ENCODE measurements around the gene COL4A2. TPM values are rescaled to one million over a fixed set of nuclear protein-coding genes. Genes with fewer than 3 reads are reported as not detected.

Gene COL4A2
- total RNA-seq, 2 experiments from 2014 or later: not detected

GRCh38 chr13:110518571-110518970 is 211.5 kb downstream of the COL4A2 start:
- ChIA-PET POLR2A (no interaction called here), CTCF (no interaction called here)
- no peaks in the 10 kb centered on the region for H3K27me3 Mint-ChIP-seq
- no peak overlapping the region for H3K27ac Mint-ChIP-seq
- H3K4me3 Mint-ChIP-seq: no peak overlapping the region
- no peak for DNase-seq
- H3K4me1 Mint-ChIP-seq: peaks cover 50% of the 10 kb centered on the region
- peaks cover 10% of the 10 kb centered on the region for H3K36me3 Mint-ChIP-seq (ENCODE audit: low read depth)
- peaks cover 8% of the 10 kb centered on the region for H3K9me3 Mint-ChIP-seq

- H3K27me3 Mint-ChIP-seq: no peaks in the 10 kb centered on the region
- POLR2A ChIA-PET: no interaction called here
- H3K9me3 Mint-ChIP-seq: peaks cover 6% of the 10 kb centered on the region
- CTCF ChIA-PET: interaction anchor here (0.5 kb wide), 1 partner anchor 189 kb away, joined by 3 read pairs; no protein-coding TSS in a partner anchor
- no peak for DNase-seq
- no peak overlapping the region for H3K4me3 Mint-ChIP-seq
- H3K36me3 Mint-ChIP-seq (ENCODE audit: low read depth): peaks cover 14% of the 10 kb centered on the region
- H3K27ac Mint-ChIP-seq: no peak overlapping the region
- peaks cover 51% of the 10 kb centered on the region for H3K4me1 Mint-ChIP-seq
Measured at GRCh38 chr13:110519046-110519445, 212.0 kb downstream of the COL4A2 start.

- H3K27me3 Mint-ChIP-seq: no peaks in the 10 kb centered on the region
- H3K4me3 Mint-ChIP-seq: no peak overlapping the region
- POLR2A ChIA-PET: no interaction called here
- no peak overlapping the region for H3K27ac Mint-ChIP-seq
- CTCF ChIA-PET: interaction anchor here (0.5 kb wide), 1 partner anchor 188 kb away, joined by 3 read pairs; no protein-coding TSS in a partner anchor
- H3K4me1 Mint-ChIP-seq: peaks cover 51% of the 10 kb centered on the region
- peaks cover 5% of the 10 kb centered on the region for H3K9me3 Mint-ChIP-seq
- DNase-seq: no peak
- peaks cover 14% of the 10 kb centered on the region for H3K36me3 Mint-ChIP-seq (ENCODE audit: low read depth)
Measured at GRCh38 chr13:110519506-110519905, 212.4 kb downstream of the COL4A2 start.

- H3K4me3 Mint-ChIP-seq: no peak overlapping the region
- H3K4me1 Mint-ChIP-seq: peaks cover 51% of the 10 kb centered on the region
- H3K27ac Mint-ChIP-seq: no peak overlapping the region
- no peaks in the 10 kb centered on the region for H3K27me3 Mint-ChIP-seq
- peaks cover 9% of the 10 kb centered on the region for H3K36me3 Mint-ChIP-seq (ENCODE audit: low read depth)
- DNase-seq: no peak
- H3K9me3 Mint-ChIP-seq: no peaks in the 10 kb centered on the region
- ChIA-PET CTCF (no interaction called here), POLR2A (interaction anchor here (0.9 kb wide), 1 partner anchor 15 kb away, joined by 3 read pairs; no protein-coding TSS in a partner anchor)
Measured at GRCh38 chr13:110520431-110521295, 213.6 kb downstream of the COL4A2 start.

GRCh38 chr13:110521296-110521680 is 214.2 kb downstream of the COL4A2 start:
- no peak overlapping the region for H3K4me3 Mint-ChIP-seq
- no peak for DNase-seq
- ChIA-PET POLR2A (interaction anchor here (0.9 kb wide), 1 partner anchor 14 kb away, joined by 3 read pairs; no protein-coding TSS in a partner anchor), CTCF (interaction anchor here (1.4 kb wide), 1 partner anchor 65 kb away, joined by 3 read pairs; no protein-coding TSS in a partner anchor)
- H3K27me3 Mint-ChIP-seq: no peaks in the 10 kb centered on the region
- no peak overlapping the region for H3K27ac Mint-ChIP-seq
- no peaks in the 10 kb centered on the region for H3K9me3 Mint-ChIP-seq
- H3K36me3 Mint-ChIP-seq (ENCODE audit: low read depth): peaks cover 9% of the 10 kb centered on the region
- H3K4me1 Mint-ChIP-seq: peaks cover 51% of the 10 kb centered on the region

- no peaks in the 10 kb centered on the region for H3K27me3 Mint-ChIP-seq
- DNase-seq: no peak
Measured at GRCh38 chr13:110521946-110522345, 214.9 kb downstream of the COL4A2 start.

GRCh38 chr13:110522721-110523120 is 215.6 kb downstream of the COL4A2 start:
- DNase-seq: no peak
- POLR2A ChIA-PET: no interaction called here
- H3K4me1 Mint-ChIP-seq: peaks cover 46% of the 10 kb centered on the region
- peaks cover 9% of the 10 kb centered on the region for H3K36me3 Mint-ChIP-seq (ENCODE audit: low read depth)
- no peaks in the 10 kb centered on the region for H3K9me3 Mint-ChIP-seq
- CTCF ChIA-PET: interaction anchor here (1.4 kb wide), 1 partner anchor 67 kb away, joined by 3 read pairs; no protein-coding TSS in a partner anchor
- no peaks in the 10 kb centered on the region for H3K27me3 Mint-ChIP-seq
- no peak overlapping the region for H3K4me3 Mint-ChIP-seq
- no peak overlapping the region for H3K27ac Mint-ChIP-seq

More at GRCh38 chr13:110521946-110522345, 214.9 kb downstream of the COL4A2 start:
- peaks cover 51% of the 10 kb centered on the region for H3K4me1 Mint-ChIP-seq
- peaks cover 9% of the 10 kb centered on the region for H3K36me3 Mint-ChIP-seq (ENCODE audit: low read depth)
- POLR2A ChIA-PET: no interaction called here
- CTCF ChIA-PET: interaction anchor here (1.4 kb wide), 1 partner anchor 66 kb away, joined by 3 read pairs; no protein-coding TSS in a partner anchor
- H3K9me3 Mint-ChIP-seq: no peaks in the 10 kb centered on the region
- no peak overlapping the region for H3K4me3 Mint-ChIP-seq
- no peak overlapping the region for H3K27ac Mint-ChIP-seq

- no peak overlapping the region for H3K4me3 Mint-ChIP-seq
- no peak for DNase-seq
- CTCF ChIA-PET: no interaction called here
- peaks cover 9% of the 10 kb centered on the region for H3K36me3 Mint-ChIP-seq (ENCODE audit: low read depth)
- H3K9me3 Mint-ChIP-seq: no peaks in the 10 kb centered on the region
- POLR2A ChIA-PET: no interaction called here
- H3K4me1 Mint-ChIP-seq: peaks cover 46% of the 10 kb centered on the region
- no peaks in the 10 kb centered on the region for H3K27me3 Mint-ChIP-seq
- no peak overlapping the region for H3K27ac Mint-ChIP-seq
Measured at GRCh38 chr13:110523180-110523579, 216.1 kb downstream of the COL4A2 start.

- Mint-ChIP-seq H3K9me3 (no peaks in the 10 kb centered on the region), H3K4me3 (no peak overlapping the region), H3K27me3 (no peaks in the 10 kb centered on the region), H3K4me1 (peaks cover 46% of the 10 kb centered on the region), H3K27ac (peak overlapping the region; percentile 36), H3K36me3 (ENCODE audit: low read depth) (peaks cover 9% of the 10 kb centered on the region)
- no peak for DNase-seq
- POLR2A ChIA-PET: no interaction called here
- CTCF ChIA-PET: interaction anchor here (1.2 kb wide), 1 partner anchor 68 kb away, joined by 3 read pairs; no protein-coding TSS in a partner anchor
Measured at GRCh38 chr13:110523838-110524540, 216.9 kb downstream of the COL4A2 start.

GRCh38 chr13:110524541-110525257 is 217.6 kb downstream of the COL4A2 start:
- H3K4me3 Mint-ChIP-seq: no peak overlapping the region
- no peaks in the 10 kb centered on the region for H3K27me3 Mint-ChIP-seq
- CTCF ChIA-PET: interaction anchor here (1.2 kb wide), 1 partner anchor 69 kb away, joined by 3 read pairs; no protein-coding TSS in a partner anchor
- peak; percentile 56 for DNase-seq
- no peaks in the 10 kb centered on the region for H3K9me3 Mint-ChIP-seq
- POLR2A ChIA-PET: no interaction called here
- H3K36me3 Mint-ChIP-seq (ENCODE audit: low read depth): peaks cover 9% of the 10 kb centered on the region
- H3K27ac Mint-ChIP-seq: peak overlapping the region; percentile 42
- H3K4me1 Mint-ChIP-seq: peaks cover 46% of the 10 kb centered on the region

GRCh38 chr13:110525328-110526319 is 218.5 kb downstream of the COL4A2 start:
- POLR2A ChIA-PET: interaction anchor here (0.8 kb wide), 1 partner anchor 9 kb away, joined by 3 read pairs; no protein-coding TSS in a partner anchor
- CTCF ChIA-PET: interaction anchor here (1.2 to 1.3 kb wide), 2 partner anchors 10 to 70 kb away, joined by 4 to 6 read pairs; no protein-coding TSS in a partner anchor
- H3K4me3 Mint-ChIP-seq: no peak overlapping the region

GRCh38 chr13:110528371-110528770 is 221.3 kb downstream of the COL4A2 start:
- Mint-ChIP-seq H3K27me3 (no peaks in the 10 kb centered on the region), H3K4me1 (peaks cover 31% of the 10 kb centered on the region), H3K36me3 (ENCODE audit: low read depth) (peaks cover 6% of the 10 kb centered on the region), H3K9me3 (no peaks in the 10 kb centered on the region), H3K4me3 (no peak overlapping the region), H3K27ac (no peak overlapping the region)
- ChIA-PET CTCF (interaction anchor here (0.7 to 1.4 kb wide), 2 partner anchors 10 to 72 kb away, joined by 3 to 4 read pairs; no protein-coding TSS in a partner anchor), POLR2A (no interaction called here)
- no peak for DNase-seq

More at GRCh38 chr13:110525328-110526319, 218.5 kb downstream of the COL4A2 start:
- no peak for DNase-seq
- no peak overlapping the region for H3K27ac Mint-ChIP-seq
- no peaks in the 10 kb centered on the region for H3K9me3 Mint-ChIP-seq
- H3K4me1 Mint-ChIP-seq: peaks cover 42% of the 10 kb centered on the region
- no peaks in the 10 kb centered on the region for H3K27me3 Mint-ChIP-seq
- peaks cover 6% of the 10 kb centered on the region for H3K36me3 Mint-ChIP-seq (ENCODE audit: low read depth)
